GM19043 (cell line): Measurements from ENCODE around the gene CHMP4A.

ENCODE experiments used
- ATAC-seq: cut with Tn5 transposase; IDR thresholded peaks from one replicate; pipeline ENCODE4 v1.9.1; 2021; ENCODE audit warnings: low read depth; ENCODE audit not compliant: unreplicated experiment

The CHMP4A gene, protein sequence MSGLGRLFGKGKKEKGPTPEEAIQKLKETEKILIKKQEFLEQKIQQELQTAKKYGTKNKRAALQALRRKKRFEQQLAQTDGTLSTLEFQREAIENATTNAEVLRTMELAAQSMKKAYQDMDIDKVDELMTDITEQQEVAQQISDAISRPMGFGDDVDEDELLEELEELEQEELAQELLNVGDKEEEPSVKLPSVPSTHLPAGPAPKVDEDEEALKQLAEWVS

DNA sequence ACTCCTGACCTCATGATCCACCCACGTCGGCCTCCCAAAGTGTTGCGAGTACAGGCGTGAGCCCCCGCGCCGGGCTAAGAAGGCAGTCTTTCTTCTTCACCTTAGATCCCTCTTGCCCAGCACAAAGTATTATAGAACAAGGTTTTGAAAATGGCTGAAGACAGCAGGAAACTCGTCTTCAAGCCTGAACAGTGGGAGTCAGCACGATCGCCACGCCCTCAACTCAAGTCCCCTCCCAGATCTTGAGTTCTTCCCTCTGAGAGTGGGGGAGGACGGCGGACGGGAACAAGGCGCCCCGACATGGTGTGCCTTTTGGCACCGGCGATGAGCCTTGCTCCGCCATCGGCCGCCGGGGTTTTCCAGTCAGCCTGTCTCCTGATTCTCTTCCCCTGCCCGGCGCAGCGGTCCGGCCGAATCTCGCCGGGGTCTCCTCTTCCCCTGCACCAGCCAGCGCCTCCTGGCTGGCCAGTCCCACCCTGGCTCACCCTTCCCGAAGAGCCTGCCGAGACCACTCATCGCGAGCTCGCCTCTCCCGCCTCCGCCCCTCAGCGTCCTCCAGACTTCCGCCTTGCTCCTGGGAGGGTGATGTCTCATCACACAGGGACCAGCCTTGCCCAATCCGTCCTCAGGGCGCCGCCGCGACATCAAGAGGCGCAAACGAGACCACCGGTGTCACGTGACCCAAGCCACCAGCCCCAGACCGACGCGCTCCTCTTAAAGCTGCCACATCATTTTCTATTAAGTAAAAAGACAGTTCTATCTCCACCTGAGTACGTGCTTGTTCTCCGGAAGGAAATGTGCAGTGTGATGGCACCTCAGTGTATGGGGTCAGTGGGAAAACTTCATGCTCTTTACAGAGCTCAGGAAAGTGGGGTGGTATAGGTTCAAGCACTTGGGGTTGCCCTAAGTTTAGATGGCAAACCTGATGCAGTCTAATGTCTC lies at the start of gene CHMP4A:
CHMP4A (minus strand) TSS at position 565 of the 942 bp plus-strand sequence; CDS start at position 516, 49 bp downstream.
- ATAC-seq = peak; percentile 71

DNA sequence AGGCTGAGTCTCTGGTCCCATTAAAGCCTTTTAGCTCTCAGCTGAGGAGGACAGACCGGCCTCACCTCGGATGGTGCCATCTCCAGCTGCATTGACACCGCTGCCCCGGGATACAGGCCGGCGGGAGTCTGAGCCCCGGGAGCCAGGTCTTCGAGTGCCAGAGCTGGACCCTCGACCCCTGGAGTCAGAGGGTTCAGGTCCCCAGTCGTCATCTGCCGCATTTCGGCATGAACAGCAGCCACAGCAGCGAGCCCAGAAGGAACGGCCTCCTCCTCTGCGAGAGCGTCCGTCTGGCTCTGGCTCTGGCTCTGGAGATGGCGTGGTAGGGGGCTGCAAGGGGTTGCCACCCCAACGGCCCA lies 48.7 kb upstream of the CHMP4A start:
- ATAC-seq = no peak

DNA sequence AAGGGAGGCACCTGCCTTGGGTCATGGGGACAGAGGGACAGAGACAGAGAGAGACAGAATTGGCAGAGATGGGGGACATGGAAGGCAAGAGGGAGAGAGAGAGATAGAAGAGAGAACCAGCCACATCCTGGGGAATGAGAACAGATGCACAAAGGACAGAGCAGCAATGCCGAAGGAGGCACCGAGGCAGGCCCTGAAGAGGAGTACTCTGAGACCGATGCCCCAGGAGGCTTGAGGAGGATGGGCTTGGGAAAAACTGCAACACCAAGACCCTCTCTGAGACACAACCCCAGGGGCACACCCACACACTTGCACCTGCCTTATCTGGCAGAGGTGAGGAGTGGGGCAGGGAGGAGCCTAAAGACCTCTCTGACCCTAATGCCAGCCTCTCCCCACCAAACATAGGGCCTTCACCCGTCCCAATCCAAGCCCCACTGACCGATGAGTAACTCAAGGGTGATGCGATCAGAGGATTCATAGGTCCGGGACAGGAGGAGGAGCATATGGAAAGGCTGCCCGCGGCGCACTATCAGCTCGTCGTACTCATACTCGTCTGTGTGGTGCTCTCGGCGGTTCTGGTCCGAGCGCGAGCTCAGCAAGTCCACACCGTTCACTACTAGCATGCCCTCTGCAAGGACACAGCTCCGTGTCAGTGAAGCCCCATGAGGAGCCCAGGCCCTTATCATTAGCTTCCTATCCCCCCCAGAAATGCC lies 48.1 kb upstream of the CHMP4A start:
- no peak for ATAC-seq

DNA sequence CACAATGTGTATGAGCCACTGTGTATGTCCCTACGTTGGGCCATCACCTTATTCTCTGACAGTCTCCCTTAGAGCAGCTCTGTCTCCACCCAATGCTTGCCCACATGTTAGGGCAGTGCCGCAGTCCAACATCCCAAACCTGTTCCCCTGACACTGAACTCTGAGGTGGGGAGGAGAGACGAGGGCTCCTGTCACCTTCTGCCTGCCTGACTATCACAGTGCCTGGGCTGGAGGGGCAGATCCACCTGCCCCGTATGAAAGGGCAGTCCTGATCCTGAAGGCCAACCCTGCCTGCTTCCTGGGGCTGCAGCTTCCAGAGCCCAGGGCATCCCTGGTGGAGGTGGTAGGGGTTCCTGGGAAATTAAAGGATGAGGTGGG lies 47.5 kb upstream of the CHMP4A start:
- ATAC-seq = no peak

DNA sequence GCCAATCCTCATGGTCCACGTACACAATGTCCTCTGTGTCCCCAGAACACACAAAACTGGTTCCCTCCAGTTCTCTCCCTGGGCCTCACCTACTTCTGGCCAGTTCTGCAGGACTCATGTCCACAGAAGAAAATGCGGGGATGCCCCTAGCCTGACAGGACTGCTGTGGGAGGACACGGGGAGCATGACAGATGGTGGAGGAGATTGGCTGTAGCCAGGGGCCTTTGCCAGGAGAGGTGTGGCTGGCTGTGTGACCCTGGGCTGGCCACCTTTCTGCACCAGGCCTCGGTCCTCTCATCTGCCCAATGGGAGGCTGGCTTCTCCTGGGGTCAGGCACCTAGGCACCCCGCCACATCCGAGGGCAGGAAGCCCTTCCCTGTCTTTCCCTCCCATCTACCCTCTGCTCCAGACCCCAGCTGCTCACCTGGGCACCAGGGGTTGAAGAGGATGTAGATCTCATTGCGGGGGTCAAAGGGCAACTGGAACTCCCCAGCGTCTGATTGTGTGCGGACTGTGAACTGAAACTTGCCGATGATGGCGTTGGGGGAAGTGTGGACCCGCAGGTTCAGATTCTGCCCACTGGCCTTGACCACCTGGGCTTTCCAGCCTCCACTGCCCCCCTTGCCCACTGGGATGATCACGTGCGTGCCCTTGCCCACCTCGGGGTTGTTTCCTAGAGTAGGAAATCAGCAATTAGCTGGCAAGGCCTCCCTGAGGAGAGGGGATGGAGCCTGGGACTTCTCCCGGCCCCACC lies 46.9 kb upstream of the CHMP4A start:
- ATAC-seq = no peak

DNA sequence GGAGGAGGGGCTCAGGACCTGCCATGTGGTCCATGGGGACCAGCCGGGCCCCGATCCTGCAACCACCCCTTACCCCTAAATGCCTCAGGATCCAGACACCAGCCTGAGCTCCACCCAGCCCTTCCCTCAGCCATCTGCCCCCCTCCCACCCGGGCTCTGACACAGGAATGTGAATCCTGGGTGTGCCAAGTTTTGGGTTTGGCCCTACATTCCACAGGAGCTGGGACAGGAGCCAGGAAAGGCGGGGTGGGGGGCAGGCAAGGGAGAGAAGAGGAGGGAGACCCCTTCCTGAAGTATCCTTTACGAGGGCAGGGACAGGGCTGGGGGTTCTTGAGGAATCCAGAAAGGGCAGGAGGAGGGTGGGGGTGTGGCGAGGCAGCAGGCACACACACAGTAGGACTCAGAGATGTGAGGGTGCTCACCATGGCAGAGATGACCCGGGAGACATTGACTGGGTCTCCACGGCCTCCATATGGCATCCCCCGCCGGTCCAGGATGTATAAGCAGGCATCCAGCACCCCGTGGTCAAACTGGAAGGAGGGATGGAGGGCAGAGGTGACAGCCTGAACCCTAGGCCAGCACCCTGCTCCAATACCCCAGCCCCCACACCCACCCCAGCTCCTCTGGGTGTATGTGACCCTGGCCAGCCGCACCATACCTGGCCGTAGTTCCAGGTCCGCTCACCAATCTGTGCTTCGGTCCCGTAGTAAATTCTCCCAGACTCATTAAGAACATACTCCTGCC lies 46.2 kb upstream of the CHMP4A start:
- ATAC-seq = no peak

DNA sequence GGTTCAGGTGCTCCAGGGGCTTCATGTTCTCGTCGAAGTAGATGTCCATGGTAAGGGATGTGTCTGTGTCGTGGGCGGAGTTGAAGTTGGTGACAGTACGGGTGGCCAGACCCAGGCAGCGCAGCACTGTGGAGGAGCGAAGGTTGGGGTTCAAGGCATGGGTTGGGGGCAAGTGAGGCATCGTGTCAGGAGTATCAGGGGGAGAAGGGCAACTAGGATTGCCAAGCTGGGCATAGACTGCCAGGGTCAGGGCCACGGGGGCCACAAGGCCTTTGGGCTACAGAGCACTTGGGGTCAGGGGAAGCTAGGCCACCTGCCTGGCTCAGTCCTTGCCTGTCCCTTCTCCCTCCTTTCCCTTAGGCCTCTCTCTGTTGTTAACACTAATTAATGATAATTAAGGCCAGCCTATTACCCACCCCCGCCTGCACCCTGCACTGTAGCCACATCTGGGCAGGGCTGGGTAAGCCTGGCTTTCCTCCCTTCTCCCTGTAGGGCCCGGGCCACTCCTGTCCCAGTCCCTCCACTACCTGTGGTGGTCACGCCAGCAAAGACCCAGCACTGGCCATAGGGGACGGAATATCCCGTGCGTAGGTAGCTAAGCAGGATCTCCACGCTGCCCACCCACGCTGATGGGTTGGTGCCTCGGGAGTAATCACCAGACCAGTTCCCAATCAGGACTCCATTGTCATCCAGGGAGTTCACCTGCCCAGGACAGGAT lies 45.4 kb upstream of the CHMP4A start:
- no peak for ATAC-seq

DNA sequence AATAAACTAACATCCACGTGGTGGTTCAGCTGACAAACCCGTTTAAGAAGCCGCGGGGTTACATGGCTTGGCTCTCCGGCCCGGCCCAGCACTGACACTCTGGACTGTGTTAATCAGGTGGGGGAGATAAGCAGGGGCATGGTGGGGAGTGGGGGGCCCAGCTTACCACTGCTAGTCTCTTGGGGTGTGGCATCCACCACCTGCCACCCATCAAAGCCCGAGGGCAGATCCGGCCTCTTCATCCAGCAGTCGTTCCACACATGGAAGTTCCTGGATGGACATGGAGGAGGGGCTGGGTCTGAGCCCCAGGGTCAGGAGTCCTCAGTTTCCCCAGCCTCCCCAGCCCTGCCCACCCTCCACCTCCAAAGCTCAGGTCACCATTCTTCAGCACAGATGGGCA lies 44.8 kb upstream of the CHMP4A start:
- no peak for ATAC-seq

DNA sequence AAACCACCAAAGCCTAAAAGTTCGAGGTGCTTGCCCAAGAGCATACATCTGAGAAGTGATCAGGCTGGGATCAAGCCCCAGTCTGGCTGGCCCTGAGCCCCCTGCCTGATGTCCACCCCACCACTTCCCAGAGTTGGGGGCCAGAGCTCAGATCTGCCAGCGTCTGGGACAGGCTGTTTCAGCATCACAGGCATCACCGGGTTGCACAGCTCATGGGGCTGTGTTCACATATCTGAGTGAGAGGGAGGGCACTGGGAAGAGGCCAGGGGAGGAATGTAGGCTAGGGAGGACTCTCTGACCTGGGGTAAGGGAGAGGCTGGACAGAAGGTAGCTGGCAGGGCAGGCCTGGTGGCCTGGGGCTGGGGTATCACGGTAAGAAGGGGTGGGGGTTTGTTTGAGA lies 43.7 kb upstream of the CHMP4A start:
- no peak for ATAC-seq

DNA sequence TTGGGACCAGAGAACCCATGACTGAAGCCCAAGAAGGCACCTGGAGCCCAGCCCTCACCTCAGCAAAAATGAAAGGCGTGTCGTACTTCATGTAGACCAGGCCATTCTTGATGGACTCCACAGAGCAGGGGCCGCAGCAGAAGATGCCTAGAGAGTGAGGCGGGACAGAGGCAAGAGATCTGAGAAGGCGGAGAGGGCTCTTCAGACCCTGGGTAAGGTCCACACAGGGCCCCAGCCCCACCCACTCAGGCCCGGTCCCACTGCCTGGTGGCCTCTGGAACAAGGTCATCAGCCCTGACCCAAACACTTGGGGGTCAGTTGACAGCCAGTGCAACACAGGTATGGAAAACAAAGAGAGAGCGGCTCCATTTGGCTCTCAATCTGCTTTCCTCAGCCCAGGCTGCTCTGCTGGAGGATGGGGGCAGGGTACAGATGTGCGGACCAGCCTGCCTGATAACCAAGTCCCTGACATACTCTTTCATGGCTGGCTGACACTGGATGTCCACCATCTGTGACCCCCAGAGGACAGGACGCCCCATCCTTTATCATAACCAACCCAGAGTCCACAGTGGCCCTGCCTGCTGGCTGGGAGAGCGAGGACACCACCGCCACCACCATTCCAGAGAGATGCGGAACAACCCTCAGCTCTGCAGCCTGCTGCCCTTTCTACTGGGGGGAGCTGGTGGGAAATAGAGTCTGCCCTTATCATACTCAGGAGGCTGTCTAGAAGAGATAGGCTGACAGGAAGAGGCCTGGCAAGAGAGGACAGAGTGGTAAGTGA lies 42.8 kb upstream of the CHMP4A start:
- no peak for ATAC-seq

DNA sequence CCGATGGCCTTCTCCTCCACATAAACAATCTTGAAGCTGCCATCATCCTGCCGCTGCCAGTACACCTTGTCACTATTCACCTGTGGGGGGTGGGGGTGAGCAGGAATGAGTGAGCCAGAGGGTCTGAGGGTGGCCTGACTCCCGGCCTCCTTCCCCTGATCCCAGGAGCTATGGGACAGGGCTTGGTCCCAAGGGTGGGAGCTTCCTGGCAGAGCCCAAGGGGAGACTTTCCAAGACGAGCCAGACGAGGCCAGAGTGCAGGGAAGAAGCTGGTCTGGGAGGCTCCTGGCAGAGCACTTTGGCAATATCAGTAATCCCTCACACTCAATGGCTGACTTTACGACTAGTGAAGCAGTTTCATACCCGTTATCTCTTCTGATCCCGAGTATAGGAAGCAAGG lies 42.1 kb upstream of the CHMP4A start:
- no peak for ATAC-seq

DNA sequence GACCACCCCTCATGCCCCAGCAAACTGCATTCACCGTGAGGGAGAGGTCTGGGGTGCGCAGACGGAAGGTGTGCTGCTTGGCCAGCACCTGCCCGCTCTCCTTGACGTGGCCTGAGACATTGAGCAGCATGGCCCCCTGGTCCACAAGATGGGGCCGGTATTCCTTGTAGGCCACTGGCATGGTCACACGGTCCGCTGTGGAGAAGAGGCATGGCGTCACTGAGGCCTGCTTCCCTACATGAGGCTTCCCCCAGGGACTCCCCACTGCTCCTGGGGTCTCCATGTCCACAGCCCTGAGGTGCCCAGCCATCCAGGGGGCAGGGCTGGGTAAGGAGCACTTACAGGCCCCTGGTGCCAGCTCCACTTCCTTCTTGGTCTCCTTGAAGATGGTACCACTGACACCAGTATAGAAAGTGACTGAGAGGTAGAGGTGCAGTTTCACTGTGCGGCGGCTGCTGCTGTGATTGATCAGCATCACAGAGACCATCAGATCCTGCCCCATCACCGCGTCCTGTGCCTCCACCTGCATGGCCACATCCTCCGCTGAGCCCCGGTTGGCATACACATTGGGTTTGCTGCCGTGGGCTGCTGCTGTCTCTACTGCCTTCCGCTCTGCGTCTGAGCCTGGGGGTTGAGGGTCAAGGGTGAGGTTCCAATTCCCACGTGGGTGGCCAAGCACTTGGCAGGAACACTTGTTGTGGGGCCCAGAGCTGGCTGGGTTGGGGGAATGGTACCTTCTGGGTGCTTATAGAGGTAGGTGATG lies 41.5 kb upstream of the CHMP4A start:
- no peak for ATAC-seq

DNA sequence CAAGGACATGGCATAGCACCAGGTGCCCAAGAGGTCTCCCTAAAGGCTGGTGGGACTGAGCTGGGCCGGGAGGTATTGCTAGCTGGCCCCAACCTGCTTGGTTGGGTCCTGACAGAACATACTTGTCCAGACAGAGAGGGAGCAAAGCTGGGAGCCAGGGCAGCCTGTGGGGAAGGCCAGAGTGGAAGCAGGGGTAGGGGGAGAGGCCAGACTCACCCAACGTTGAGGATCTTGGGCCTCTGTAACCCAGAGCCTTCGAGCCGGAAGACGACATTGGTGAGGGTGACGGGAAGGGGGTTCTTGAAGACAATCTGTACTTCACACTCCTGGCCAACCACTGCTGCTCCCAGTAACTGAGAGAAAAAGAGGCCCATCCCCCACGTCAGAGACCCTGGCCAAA lies 40.6 kb upstream of the CHMP4A start:
- no peak for ATAC-seq

DNA sequence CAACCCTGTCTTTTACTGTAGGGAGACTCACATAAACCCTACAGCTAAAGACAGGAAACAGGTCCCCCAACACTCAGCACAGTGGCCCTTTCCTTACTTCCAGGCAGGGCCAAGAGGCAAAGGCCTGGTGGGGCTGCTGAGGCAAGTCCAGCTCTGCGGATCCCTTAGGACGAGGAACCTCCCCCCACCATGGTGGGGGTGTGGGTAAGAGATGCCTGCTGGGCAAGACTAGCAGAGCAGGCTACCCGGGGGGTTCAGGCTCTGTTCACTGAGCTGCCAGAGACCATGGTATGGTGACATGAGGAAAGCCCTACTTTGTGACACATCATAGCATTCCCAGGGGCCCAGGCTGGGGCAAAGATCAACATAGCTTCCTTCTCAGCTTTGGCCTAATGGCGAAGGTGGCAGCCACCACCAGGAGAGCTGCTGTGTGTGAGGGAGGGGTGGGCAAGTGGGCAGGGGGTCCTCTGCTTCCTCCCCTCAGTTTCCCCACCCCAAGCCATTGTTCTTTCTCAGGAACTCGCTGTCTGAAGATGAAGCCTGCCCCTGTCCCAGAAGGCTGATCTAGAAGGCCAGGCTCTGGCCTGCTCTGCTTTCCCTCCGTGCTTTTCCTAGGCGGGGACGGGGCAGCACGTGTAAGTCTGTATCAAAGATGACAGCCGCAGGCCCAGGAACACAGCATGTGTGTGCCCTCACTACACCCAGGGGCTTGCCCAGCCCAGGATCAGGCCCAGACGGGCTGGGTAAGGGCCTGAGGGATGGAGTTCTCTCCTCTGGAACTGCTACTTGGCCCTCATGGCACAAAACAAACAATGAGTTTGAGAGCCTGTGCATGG lies 39.2 kb upstream of the CHMP4A start:
- no peak for ATAC-seq

DNA sequence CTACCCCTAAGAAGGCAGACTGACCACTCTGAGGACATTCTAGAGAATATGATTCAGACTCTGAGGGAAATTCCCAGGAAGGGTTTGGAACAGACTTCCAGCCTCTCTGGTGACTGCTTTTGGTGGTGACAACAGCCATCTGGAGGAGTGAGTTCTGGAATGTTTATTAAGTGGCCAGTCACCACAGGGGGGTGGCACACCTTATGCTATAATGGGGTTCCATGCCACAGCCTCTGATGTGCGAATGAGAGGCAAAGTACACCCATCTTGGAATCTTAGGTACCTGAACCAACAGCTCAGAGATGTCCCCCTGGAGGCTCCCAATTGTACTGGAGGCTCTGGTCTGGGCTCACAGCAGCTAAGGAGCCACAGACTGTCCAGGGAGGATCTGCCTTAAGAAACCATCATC lies 38.6 kb upstream of the CHMP4A start:
- no peak for ATAC-seq

DNA sequence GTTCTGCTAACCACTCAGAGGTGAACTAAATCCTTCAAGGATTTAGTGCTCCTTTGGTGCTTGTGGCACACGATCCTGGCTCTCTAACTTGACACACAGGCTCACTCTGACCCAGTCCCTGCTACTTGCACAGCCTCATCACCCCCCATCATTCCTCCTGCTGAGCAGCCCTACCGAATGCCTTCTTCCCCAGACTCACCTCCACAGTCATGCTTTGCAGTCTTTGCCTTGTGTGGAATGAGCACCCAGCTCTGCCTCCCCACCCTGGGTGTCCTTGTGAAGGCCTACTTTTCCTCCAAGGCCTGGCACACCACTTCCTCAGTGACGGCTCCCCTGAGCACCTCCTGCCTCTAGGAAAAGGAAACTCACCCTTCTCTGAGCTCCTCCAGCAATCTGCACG lies 37.1 kb upstream of the CHMP4A start:
- no peak for ATAC-seq
